H1 (cell line): ENCODE data around the gene TNS3. TPM values are rescaled to one million over a fixed set of nuclear protein-coding genes. Genes with fewer than 3 reads are reported as not detected.
A peak's percentile ranks its signal among the peaks of the same experiment; 100 is the strongest.

ENCODE experiments used
- CTCF ChIA-PET: fragments of 300-600 bp; sonication (Branson Sonifier 250); formaldehyde crosslinking; loops from one replicate; lab custom pipeline; 2021; ENCODE audit not compliant: partially characterized antibody; lab: Charles Lee
- POLR2A ChIA-PET: fragments of 300-600 bp; sonication (Branson Sonifier 250); formaldehyde crosslinking; loops from one replicate; lab custom pipeline; 2021; ENCODE audit warnings: inconsistent platforms; ENCODE audit not compliant: partially characterized antibody; lab: Charles Lee
- DNase-seq, 2 experiments: peaks; one replicate each; pipeline versions ENCODE4 v3.0.0 to v3.0.0-alpha.2; 2010 to 2022; ENCODE audit warnings: low spot score in 2 of 2, low read depth in 1 of 2, mixed read lengths in 1 of 2
- FAIRE-seq: peaks from 2 replicates; lab custom pipeline; 2011; peaks lifted over from hg19 to GRCh38; lab: Jason Lieb, UNC
- H2AFZ ChIP-seq: 2 replicates; pipeline ENCODE4 v1.8.1; 2012; ENCODE audit warnings: low read length, inconsistent platforms
- H2AK5ac ChIP-seq: 2 replicates; pipeline ENCODE4 v1.6.1; 2013; ENCODE audit warnings: low read depth, low read length
- H2BK120ac ChIP-seq: replicated peaks from 2 replicates; pipeline ENCODE3; 2013; ENCODE audit warnings: low read depth, low read length, inconsistent platforms
- H2BK12ac ChIP-seq: 2 replicates; pipeline ENCODE4 v1.6.1; 2013; ENCODE audit warnings: low read depth, low read length
- H2BK15ac ChIP-seq: 2 replicates; pipeline ENCODE4 v1.6.1; 2013; ENCODE audit warnings: low read length
- H2BK20ac ChIP-seq: 2 replicates; pipeline ENCODE4 v1.6.1; 2013; ENCODE audit warnings: low read length
- H2BK5ac ChIP-seq: 2 replicates; pipeline ENCODE4 v1.6.1; 2013; ENCODE audit warnings: low read depth, low read length
- H3K14ac ChIP-seq: 2 replicates; pipeline ENCODE4 v1.6.1; 2013; ENCODE audit warnings: inconsistent platforms; ENCODE audit not compliant: insufficient read length
- H3K18ac ChIP-seq: 2 replicates; pipeline ENCODE4 v1.6.1; 2013; ENCODE audit warnings: low read length; ENCODE audit errors: extremely low read depth
- H3K23ac ChIP-seq: 2 replicates; pipeline ENCODE4 v1.6.1; 2013; ENCODE audit warnings: inconsistent platforms; ENCODE audit not compliant: insufficient read length
- H3K23me2 ChIP-seq: 2 replicates; pipeline ENCODE4 v1.6.1; 2013; ENCODE audit warnings: low read depth, low read length
- H3K27ac ChIP-seq: 2 replicates; pipeline ENCODE4 v1.6.1; 2011; ENCODE audit warnings: low read depth, low read length, inconsistent platforms
- H3K27me3 ChIP-seq, 4 experiments: replicated peaks in 1 of 4; 1 replicate in 1 of 4; 2 replicates in 3 of 4; pipeline versions ENCODE4 v1.6.1 to v1.8.1; 2011 to 2013; ENCODE audit warnings: low read length in 3 of 4, mild to moderate bottlenecking in 3 of 4, inconsistent platforms in 2 of 4, mixed read lengths in 2 of 4, moderate library complexity in 1 of 4; ENCODE audit not compliant: control insufficient read depth in 3 of 4, insufficient read depth in 3 of 4; ENCODE audit errors: extremely low read depth in 1 of 4
- H3K36me3 ChIP-seq, 4 experiments: 2 replicates each; pipeline versions ENCODE4 v1.6.1 to v1.8.1; 2011 to 2013; ENCODE audit warnings: mild to moderate bottlenecking in 4 of 4, low read length in 3 of 4, moderate library complexity in 2 of 4, control low read depth in 1 of 4, inconsistent platforms in 1 of 4; ENCODE audit not compliant: insufficient read depth in 4 of 4, control insufficient read depth in 2 of 4
- H3K4ac ChIP-seq: replicated peaks from 2 replicates; pipeline ENCODE3; 2013; ENCODE audit warnings: low read length, low read depth, mixed read lengths, inconsistent platforms; ENCODE audit not compliant: insufficient read length
- H3K4me1 ChIP-seq, 4 experiments: replicated peaks in 1 of 4; 1 replicate in 1 of 4; 2 replicates in 3 of 4; pipeline versions ENCODE4 v1.6.1 to v1.8.1; 2011 to 2013; ENCODE audit warnings: low read length in 3 of 4, inconsistent platforms in 2 of 4, mixed read lengths in 1 of 4; ENCODE audit not compliant: insufficient read depth in 4 of 4, control insufficient read depth in 3 of 4
- H3K4me2 ChIP-seq, 2 experiments: 2 replicates each; pipeline versions ENCODE4 v1.6.1 to v1.8.1; 2011 to 2013; ENCODE audit warnings: low read depth in 2 of 2, low read length in 2 of 2, control low read depth in 1 of 2, inconsistent platforms in 1 of 2, mild to moderate bottlenecking in 1 of 2; ENCODE audit not compliant: insufficient read depth in 1 of 2
- H3K4me3 ChIP-seq, 4 experiments: fragments of 200-600, 300-600 bp in 1 of 4; sonication (generic), shearing (Covaris generic), sonication (Bioruptor Twin) in 1 of 4; 2 replicates each; pipeline versions ENCODE4 v1.5.1 to v1.8.1; 2011 to 2016; ENCODE audit warnings: low read length in 4 of 4, low read depth in 3 of 4, control low read depth in 2 of 4, inconsistent platforms in 2 of 4, mild to moderate bottlenecking in 2 of 4, mixed read lengths in 1 of 4, moderate library complexity in 1 of 4; ENCODE audit not compliant: insufficient read depth in 2 of 4; ENCODE audit errors: extremely low read depth in 1 of 4
- H3K56ac ChIP-seq: replicated peaks from 2 replicates; pipeline ENCODE3; 2013; ENCODE audit warnings: low read depth, mild to moderate bottlenecking, mixed read lengths, low read length, inconsistent platforms; ENCODE audit not compliant: insufficient read length
- H3K79me1 ChIP-seq: 2 replicates; pipeline ENCODE4 v1.6.1; 2013; ENCODE audit warnings: low read depth, low read length, control low read depth
- H3K79me2 ChIP-seq, 2 experiments: 2 replicates each; pipeline versions ENCODE4 v1.6.1 to v1.8.1; 2012 to 2013; ENCODE audit warnings: low read length in 2 of 2, mild to moderate bottlenecking in 2 of 2, inconsistent platforms in 1 of 2; ENCODE audit not compliant: insufficient read depth in 2 of 2, control insufficient read depth in 1 of 2
- H3K9ac ChIP-seq, 4 experiments: replicated peaks in 1 of 4; 1 replicate in 1 of 4; 2 replicates in 3 of 4; pipeline versions ENCODE4 v1.6.1 to v1.8.1; 2011 to 2013; ENCODE audit warnings: low read depth in 3 of 4, low read length in 3 of 4, control low read depth in 2 of 4, mild to moderate bottlenecking in 2 of 4, moderate library complexity in 2 of 4, inconsistent platforms in 1 of 4; ENCODE audit errors: extremely low read depth in 1 of 4
- H3K9me3 ChIP-seq, 2 experiments: 2 replicates each; pipeline versions ENCODE4 v1.6.1 to v1.8.1; 2012 to 2013; ENCODE audit warnings: mild to moderate bottlenecking in 2 of 2, moderate library complexity in 2 of 2, control low read depth in 1 of 2, inconsistent platforms in 1 of 2, low read depth in 1 of 2, low read length in 1 of 2, mixed read lengths in 1 of 2; ENCODE audit not compliant: insufficient read depth in 2 of 2
- H4K20me1 ChIP-seq, 2 experiments: replicated peaks in 1 of 2; 2 replicates each; pipeline versions ENCODE3 to v1.8.1; 2011 to 2013; ENCODE audit warnings: inconsistent platforms in 2 of 2, low read length in 2 of 2, mild to moderate bottlenecking in 1 of 2; ENCODE audit not compliant: insufficient read depth in 2 of 2, control insufficient read depth in 1 of 2
- H4K5ac ChIP-seq: 2 replicates; pipeline ENCODE4 v1.6.1; 2013; ENCODE audit warnings: low read length, low read depth, mixed read lengths, inconsistent platforms; ENCODE audit not compliant: insufficient read length
- H4K8ac ChIP-seq: 2 replicates; pipeline ENCODE4 v1.8.0; 2013; ENCODE audit warnings: mild to moderate bottlenecking, moderate library complexity, low read length, inconsistent platforms; ENCODE audit not compliant: insufficient read depth; ENCODE audit errors: extremely low read depth
- H4K91ac ChIP-seq: replicated peaks from 2 replicates; pipeline ENCODE3; 2013; ENCODE audit warnings: low read length, mixed read lengths, inconsistent platforms; ENCODE audit not compliant: insufficient read length
- KDM4A ChIP-seq: IDR thresholded peaks from one replicate; pipeline ENCODE4 v1.7.1; 2012; ENCODE audit warnings: low read depth, mild to moderate bottlenecking, moderate library complexity, low read length, inconsistent platforms; ENCODE audit not compliant: severe bottlenecking
- POLR2AphosphoS5 ChIP-seq: IDR thresholded peaks from 2 replicates; pipeline ENCODE4 v1.6.1; 2011; ENCODE audit warnings: low read depth, low read length
- SIN3A ChIP-seq, 2 experiments: IDR thresholded peaks in 1 of 2; conservative IDR thresholded peaks in 1 of 2; 2 replicates each; pipeline ENCODE4 v1.6.1; 2011 to 2012; ENCODE audit warnings: low read length in 2 of 2, improper control_type of control experiment in 1 of 2, low read depth in 1 of 2, mild to moderate bottlenecking in 1 of 2
- SUZ12 ChIP-seq: fragments of 200-600 bp; sonication (generic); IDR thresholded peaks from 2 replicates; pipeline ENCODE4 v1.6.1; 2012; ENCODE audit warnings: mild to moderate bottlenecking, inconsistent platforms, low read length, moderate library complexity, mixed read lengths
- TAF1 ChIP-seq: IDR thresholded peaks from 2 replicates; pipeline ENCODE4 v1.6.1; 2011; ENCODE audit warnings: mild to moderate bottlenecking, low read depth, low read length
- TCF12 ChIP-seq: IDR thresholded peaks from 2 replicates; pipeline ENCODE4 v1.6.1; 2011; ENCODE audit warnings: low read depth, mild to moderate bottlenecking, low read length
- YY1 ChIP-seq: IDR thresholded peaks from 2 replicates; pipeline ENCODE4 v1.6.1; 2011; ENCODE audit warnings: low read depth, mild to moderate bottlenecking, low read length
- WGBS, 2 experiments: shearing (Covaris generic) in 1 of 2; methylation state at CpG; one replicate each; pipeline versions ENCODE4 v1.1.6 to v1.1.7; 2013 to 2015; ENCODE audit warnings: low lambda C conversion rate in 2 of 2, mixed read lengths in 2 of 2, inconsistent platforms in 1 of 2, low coverage in 1 of 2, missing lambda C conversion rate in 1 of 2; ENCODE audit not compliant: insufficient replicate concordance in 2 of 2, insufficient coverage in 1 of 2, insufficient read length in 1 of 2; ENCODE audit errors: extremely low coverage in 1 of 2, missing lambda C conversion rate in 1 of 2; 5-methylcytosine and 5-hydroxymethylcytosine counted together
- long read RNA-seq, 2 experiments: library from RNA in 1 of 2; library from capped mRNA in 1 of 2; stranded (forward); transcript quantifications; one replicate each; pipeline ENCODE4 v2.0.0, GENCODE V29; 2021; ENCODE audit warnings: inconsistent platforms in 1 of 2
- polyA minus RNA-seq, 3 experiments: library from RNA; depleted of rRNA, polyadenylated mRNA; stranded (reverse); fragments of >200 nt; gene quantifications; 1 replicate in 2 of 3; 2 replicates in 1 of 3; pipeline ENCODE4 v1.2.3, GENCODE V29; 2011
- polyA plus RNA-seq, 7 experiments: library from polyadenylated mRNA; depleted of rRNA in 3 of 7; stranded (reverse) in 5 of 7; unstranded in 2 of 7; fragments of >200 nt in 5 of 7; fragments of 200-250 nt in 2 of 7; gene quantifications; 1 replicate in 5 of 7; 2 replicates in 1 of 7; 4 replicates in 1 of 7; pipeline versions ENCODE4 v1.2.1 to v1.2.3, GENCODE V29; 2011 to 2013; ENCODE audit warnings: missing spikeins in 2 of 7, mixed read lengths in 2 of 7
- total RNA-seq: library from RNA; stranded (reverse); fragmentation: NEBNext Ultra II Directional; extraction: Animal tissue kit (Norgen Biotek cat#: 25700); gene quantifications from 2 replicates; pipeline ENCODE4 v1.2.1, GENCODE V29; 2021

Gene TNS3
- total RNA-seq (24.2 TPM in 2 replicates), polyA plus RNA-seq (2011; rRNA removed) (11.9 and 14.7 TPM in 2 replicates), polyA minus RNA-seq (2011; rRNA and poly(A)+ RNA removed) (54.4 and 72.3 TPM in 2 replicates)
- 11.5 TPM for polyA plus RNA-seq (2011; cell fraction: cytosol; rRNA removed)
- polyA plus RNA-seq (2011; cell fraction: nucleus; rRNA removed), result 24.3 TPM
- polyA plus RNA-seq (2012, experiment 1 of 2), result 12.6 to 15.2 TPM (median 13.6 TPM) in 4 replicates
- polyA plus RNA-seq (2012, experiment 2 of 2), result 7.5 TPM
- 6.6 TPM for polyA plus RNA-seq (2013, experiment 1 of 2)
- 6.0 TPM for polyA plus RNA-seq (2013, experiment 2 of 2)
- polyA minus RNA-seq (2011; cell fraction: cytosol; rRNA and poly(A)+ RNA removed), result 17.2 TPM
- 43.9 TPM for polyA minus RNA-seq (2011; cell fraction: nucleus; rRNA and poly(A)+ RNA removed)
- long read RNA-seq, experiment 1, partial matches to known transcripts, result 2 of 19 reads
- long read RNA-seq, experiment 1, other reads (novel, unspliced or antisense), result 17 of 19 reads
- long read RNA-seq, experiment 2, partial matches to known transcripts, result 0 of 4 reads
- long read RNA-seq, experiment 2, other reads (novel, unspliced or antisense), result 4 of 4 reads

DNA sequence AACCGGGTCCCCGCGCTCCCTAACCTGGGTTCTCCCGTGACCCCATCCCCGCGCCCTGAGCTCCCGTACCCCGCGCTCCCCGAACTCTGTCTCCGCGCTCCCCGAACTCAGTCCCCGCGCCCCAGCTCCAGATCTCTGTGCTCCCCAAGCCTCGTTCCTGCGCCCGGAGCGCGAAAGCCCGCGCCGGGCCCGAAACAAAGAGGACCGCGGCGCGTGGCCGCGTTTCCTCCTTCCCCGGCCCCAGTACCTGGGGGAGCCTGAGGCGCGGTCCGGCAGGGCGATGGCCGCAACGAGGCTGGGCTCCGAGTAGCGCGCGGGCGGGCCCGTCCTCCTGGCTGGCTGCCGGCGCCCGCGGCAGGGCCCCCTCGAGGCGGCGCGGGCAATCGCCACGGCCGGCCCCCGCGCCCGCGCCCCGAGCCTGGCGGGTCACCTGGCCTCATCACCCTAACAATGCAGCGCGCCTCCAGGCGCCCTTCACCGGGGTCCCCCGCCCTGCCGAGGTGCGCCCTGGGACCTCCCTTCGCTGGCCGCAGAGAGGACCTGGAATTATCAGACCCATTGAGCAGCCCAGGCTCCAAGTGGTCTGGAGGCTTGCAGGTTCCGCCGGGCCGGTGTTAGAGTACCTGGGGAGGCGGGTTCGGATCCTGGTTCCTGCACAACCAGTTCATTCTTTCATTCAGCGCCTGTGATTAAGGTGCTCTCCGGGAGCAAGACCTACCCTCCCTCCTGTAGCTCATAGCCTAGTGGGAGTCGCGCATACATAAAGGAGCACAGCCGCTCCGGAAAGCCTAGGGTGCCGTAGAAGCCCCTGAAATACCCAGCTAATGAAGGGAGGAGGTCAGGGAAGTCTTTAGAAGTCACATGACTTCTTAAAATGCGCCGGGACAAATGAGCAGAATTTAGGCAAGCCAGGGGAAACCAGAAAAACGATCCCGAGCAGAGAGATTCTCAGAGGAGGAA lies at the start of gene TNS3:
Gene TNS3, minus strand, starts transcription at position 308 of the 960 bp plus-strand sequence. CDS start 142,475 bp downstream, outside the sequence.
- H3K14ac ChIP-seq, result peak within 1 kb of the TSS; percentile 88
- no peaks in the 10 kb centered on the region for H3K36me3 ChIP-seq
- H4K5ac ChIP-seq, result peak within 1 kb of the TSS; percentile 63
- H2BK20ac ChIP-seq, result 0 out of 2 replicates have a peak within 1 kb of the TSS, but pooled peaks have one; percentile 2
- H3K56ac ChIP-seq, result peak within 1 kb of the TSS; percentile 63
- H2BK12ac ChIP-seq, result peak within 1 kb of the TSS; percentile 22; the same call in 1 of the 2 replicates
- no peak within 1 kb of the TSS for H3K23ac ChIP-seq
- no peak for FAIRE-seq
- peaks cover 9 to 21% of the 10 kb centered on the region in 2 experiments for H3K79me2 ChIP-seq
- ChIA-PET POLR2A (interaction anchor here (0.7 to 2.1 kb wide), 8 partner anchors 9 to 126 kb away, joined by 3 to 9 read pairs (median 4); no protein-coding TSS in a partner anchor), CTCF (interaction anchor here (0.6 to 2.0 kb wide), 12 partner anchors 10 to 316 kb away, joined by 3 to 7 read pairs (median 4); no protein-coding TSS in a partner anchor)
- peak within 1 kb of the TSS; percentile 93 for H4K8ac ChIP-seq
- H2AK5ac ChIP-seq, result no peak within 1 kb of the TSS
- no peak within 1 kb of the TSS for H3K4ac ChIP-seq
- peaks cover 0 to 17% (median 13%) of the 10 kb centered on the region in 4 experiments; a peak in 6 of 7 replicates for H3K27me3 ChIP-seq
- H3K9me3 ChIP-seq, result no peaks in the 10 kb centered on the region
- H3K27ac ChIP-seq, result no peak within 1 kb of the TSS
- no peak within 1 kb of the TSS for H2BK5ac ChIP-seq
- 0 out of 2 replicates have a peak within 1 kb of the TSS, but pooled peaks have one; percentile 31 for H2BK15ac ChIP-seq
- peaks cover 0 to 2% of the 10 kb centered on the region in 2 experiments for H4K20me1 ChIP-seq
- H3K79me1 ChIP-seq, result peaks cover 6% of the 10 kb centered on the region; the same call in 1 of the 2 replicates
- peak within 1 kb of the TSS; percentile 90 for H4K91ac ChIP-seq
- H3K23me2 ChIP-seq, result peaks cover 3% of the 10 kb centered on the region; the same call in 1 of the 2 replicates
- DNase-seq, result peak in 1 of 2 experiments; percentile 78
- WGBS, 2 experiments, result 11% methylated on average over 29 of the region's 85 CpGs; no CpG with 5 or more reads in 1 of the 2 experiments
- peak within 1 kb of the TSS; percentile 79 for H2AFZ ChIP-seq
- peak within 1 kb of the TSS; percentile 80 to 97 for H3K4me2 ChIP-seq
- peak within 1 kb of the TSS; percentile 62 for H3K18ac ChIP-seq
- no peak within 1 kb of the TSS for H2BK120ac ChIP-seq
- peak within 1 kb of the TSS; percentile 58 to 91 (median 68) for H3K4me3 ChIP-seq
- H3K4me1 ChIP-seq, result peaks cover 5 to 32% (median 13%) of the 10 kb centered on the region in 4 experiments
- peak within 1 kb of the TSS; percentile 41 to 79 (median 66); a peak in 5 of 7 replicates for H3K9ac ChIP-seq
- TF ChIP-seq TAF1 (peak; percentile 29; the same call in 1 of the 2 replicates), TCF12 (no peak), POLR2AphosphoS5 (0 out of 2 replicates have a peak, but pooled peaks have one; percentile 26), KDM4A (peak; percentile 73), SIN3A (conservative IDR thresholded peaks at IDR 0.05 in 1 of 2, IDR thresholded peaks at IDR 0.05 in 1 of 2; ENCODE audit: low read depth in 1 of 2, low read length in 2 of 2) (no peak), YY1 (peak; percentile 27; the same call in 1 of the 2 replicates), SUZ12 (no peak)
